GM21528 (cell line): ENCODE results near the gene TRIM37.
"Not testable (repeated sequence)": the region's sequence is repeated elsewhere in the genome, so short reads cannot be mapped to it uniquely, and the experiment has no call there.

Source experiments
- ATAC-seq: cut with Tn5 transposase; IDR thresholded peaks from one replicate; pipeline ENCODE4 v1.9.1; 2021; ENCODE audit warnings: mild to moderate bottlenecking, moderate library complexity; ENCODE audit not compliant: unreplicated experiment, low FRiP score

Gene TRIM37

DNA sequence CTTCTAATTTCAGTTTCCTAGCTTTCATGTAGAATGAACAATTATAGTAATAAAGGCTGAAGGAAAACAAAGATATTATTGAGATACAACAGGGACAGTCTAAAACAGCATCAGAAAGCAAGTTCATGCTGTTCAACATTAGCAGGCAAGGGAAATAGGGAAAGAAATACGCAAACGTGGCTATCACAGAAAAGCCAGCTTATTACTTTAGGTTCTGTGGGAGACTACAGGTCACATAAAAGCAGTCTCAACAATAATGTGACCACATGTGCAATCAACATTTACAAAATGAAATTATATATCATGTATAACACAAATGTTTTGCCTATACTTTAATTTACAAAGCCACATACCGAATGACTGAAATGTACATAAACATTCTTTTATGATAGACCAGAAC lies 4.9 kb upstream of the TRIM37 start:
- no peak for ATAC-seq

DNA sequence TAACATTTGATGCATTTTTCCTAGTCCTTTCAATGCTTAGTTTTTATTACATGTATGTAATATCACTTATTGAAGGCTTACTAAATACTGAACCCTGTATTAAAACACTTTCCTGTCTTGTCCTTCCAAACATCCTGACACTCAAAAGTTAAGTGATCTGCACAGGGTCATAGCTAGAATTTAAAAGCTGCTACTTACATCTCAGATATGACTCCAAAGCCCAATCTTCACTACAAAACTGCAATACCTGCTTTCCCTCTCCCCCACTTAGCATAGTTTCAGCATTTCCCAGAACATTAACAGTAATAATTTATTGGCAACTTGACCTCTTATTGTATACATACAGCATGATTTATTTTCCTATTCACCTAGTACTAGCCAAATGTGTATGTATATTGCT lies 4.3 kb upstream of the TRIM37 start:
- ATAC-seq, result no peak

DNA sequence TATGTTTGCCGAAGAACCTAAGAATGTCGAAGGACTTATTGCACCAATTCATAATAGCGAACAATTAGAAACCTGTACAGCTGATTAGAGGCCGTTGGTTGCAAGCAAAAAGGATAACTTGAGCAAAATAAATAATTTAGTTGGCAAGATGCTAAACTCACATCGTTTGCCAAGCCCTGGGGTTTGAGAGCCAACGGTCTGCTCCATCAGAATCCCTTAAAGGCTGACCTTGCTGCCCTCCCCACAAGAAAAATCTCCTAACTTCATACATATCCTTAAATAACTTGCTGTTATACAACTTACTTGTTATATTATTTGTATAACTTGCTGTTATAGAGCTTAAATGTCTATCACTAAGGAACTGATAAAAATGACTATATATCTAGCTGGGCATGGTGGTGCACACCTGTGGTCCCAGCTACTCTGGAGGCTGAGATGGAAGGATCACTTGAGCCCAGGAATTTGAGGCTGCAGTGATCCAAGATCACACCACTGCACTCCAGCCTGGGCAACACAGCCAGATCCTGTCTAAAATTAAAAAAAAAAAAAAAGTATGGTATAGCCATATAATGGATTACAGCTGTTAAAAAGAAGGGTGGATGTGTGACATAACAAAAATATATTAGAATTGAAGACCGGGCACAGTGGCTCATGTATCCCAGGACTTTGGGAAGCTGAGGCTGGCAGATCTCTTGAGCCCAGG lies 1.9 kb upstream of the TRIM37 start:
- no peak for ATAC-seq

DNA sequence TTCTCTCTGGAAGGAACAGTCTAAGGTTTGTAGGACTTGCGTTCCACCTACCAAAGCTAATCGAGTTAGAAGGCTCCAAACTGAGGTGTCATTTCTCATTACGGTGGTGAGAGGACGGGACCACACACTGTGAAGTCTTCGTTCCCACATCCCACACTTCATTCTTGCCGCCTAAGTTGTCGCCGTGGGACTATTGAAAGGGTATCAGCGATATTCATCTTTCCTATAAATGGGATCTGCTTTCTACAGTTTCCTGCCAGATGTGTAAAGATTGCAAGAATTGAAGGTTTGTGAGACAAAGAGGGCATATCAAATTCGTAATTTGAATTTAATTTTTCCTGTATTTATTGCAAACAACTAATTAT lies 608 bp upstream of the TRIM37 start:
- ATAC-seq, result no peak

DNA sequence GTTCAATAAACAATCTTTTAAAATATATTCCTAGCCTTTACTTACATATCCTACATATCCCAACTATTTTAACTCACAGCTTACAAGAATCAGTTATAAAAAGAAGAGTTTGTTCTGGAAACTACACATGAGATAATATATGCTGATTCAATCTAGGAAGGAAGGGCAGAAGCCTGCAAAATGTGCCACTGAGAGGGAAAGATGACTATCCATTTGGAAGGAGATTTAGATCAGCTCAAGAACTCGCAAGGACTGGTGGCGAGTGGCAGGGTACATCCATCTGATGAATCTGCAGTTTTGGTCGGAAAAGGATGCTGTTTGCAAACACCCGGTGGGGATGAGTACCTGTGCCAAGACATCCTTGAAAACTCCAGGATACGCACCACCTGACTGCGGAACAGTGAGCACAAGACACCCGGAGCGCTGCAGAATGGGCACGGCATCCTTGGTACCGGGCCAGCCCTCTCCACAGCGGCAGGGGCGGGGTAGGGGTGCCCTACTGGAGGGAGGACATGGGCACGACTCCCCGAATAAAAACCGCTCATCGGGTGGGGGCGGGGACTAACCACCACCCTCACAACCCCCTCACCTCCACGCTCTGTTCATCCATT lies 723 bp downstream of the TRIM37 start:
- peak; percentile 31 for ATAC-seq

DNA sequence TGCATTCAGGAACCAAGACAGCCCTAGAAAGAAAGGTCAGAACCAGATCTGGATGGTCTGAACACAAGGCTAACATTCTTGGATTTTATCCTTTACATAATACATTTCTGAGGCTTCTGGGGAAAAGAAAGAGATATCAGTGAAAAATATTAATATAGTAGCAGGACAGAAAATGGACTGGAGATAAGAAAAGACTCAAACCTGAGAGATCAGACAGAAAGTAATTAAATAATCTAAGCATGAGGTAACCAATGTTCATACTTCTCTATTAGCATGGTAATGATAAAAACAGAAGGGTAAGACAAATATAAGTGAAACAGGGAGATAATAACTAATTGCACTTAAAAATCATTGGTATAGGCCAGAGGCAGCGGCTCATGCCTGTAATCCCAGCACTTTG lies 5.5 kb downstream of the TRIM37 start:
- no peak for ATAC-seq

DNA sequence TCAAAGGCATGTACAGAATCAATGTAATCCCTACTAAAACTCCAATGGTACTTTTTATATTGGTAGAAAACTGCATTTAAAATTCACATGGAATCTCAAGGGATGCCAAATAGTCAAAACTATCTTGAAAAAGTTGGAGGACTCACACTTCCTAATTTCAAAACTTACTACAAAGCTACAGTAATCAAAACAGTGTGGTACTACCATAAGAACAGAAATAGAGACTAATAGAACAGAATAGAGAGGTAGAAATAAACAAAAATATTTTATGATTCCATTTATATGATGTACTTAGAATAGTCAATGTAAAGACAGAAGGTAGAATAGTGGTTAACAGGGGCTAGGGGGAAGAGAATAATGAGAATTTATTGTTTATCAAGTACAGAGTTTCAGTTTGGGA lies 8.8 kb downstream of the TRIM37 start:
- no peak for ATAC-seq

DNA sequence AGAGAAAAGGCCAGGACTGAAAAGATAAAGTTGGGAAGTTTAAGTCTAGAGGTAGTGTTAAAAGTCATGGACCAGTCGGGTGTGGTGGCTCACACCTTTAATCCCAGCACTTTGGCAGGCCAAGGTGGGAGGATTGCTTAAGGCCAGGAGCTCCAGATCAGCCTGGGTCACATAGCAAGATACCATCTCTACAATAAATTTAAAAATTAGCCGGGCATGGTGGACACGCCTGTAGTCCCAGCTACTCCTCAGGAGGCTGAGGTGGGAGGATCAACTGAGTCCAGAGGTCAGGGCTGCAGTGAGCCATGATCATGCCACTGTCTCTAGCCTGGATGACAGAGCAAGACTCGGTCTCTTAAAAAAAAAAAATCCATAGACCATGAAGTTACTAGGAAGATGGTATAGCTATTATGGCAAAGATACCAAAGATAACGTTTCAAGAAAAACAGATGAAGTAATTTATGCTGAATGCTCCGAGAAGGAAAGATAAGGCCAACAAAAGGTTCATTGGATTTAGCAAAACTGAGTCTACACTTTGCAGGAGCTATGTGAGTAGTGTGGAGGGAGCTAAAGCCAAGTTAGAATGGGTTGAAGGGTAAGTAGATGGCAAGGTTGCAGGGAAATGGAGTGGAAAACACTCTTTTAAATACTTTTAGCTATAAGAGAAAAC lies 11.7 kb downstream of the TRIM37 start:
- ATAC-seq, result no peak

DNA sequence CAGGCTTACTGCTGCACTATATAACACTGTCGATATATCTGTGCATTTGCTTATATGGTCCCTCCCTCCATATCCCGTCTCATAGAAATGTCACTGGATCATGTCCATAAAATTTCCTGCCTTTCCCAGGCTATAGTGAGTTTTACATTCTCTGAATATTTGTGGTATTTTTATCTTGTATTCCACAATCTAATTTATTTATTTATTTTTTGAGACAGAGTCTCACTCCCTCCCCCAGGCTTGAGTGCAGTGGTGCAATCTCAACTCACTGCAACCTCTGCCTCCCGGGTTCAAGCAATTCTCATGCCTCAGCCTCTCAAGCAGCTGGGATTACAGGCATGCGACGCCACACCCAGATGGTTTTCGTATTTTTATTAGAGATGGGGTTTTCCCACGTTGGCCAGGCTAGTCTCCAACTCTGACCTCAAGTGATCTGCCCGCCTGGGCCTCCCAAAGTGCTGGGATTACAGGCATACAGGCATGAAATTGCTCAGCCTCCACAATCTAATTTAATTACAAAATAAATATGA lies 12.9 kb downstream of the TRIM37 start:
- ATAC-seq, result no peak

DNA sequence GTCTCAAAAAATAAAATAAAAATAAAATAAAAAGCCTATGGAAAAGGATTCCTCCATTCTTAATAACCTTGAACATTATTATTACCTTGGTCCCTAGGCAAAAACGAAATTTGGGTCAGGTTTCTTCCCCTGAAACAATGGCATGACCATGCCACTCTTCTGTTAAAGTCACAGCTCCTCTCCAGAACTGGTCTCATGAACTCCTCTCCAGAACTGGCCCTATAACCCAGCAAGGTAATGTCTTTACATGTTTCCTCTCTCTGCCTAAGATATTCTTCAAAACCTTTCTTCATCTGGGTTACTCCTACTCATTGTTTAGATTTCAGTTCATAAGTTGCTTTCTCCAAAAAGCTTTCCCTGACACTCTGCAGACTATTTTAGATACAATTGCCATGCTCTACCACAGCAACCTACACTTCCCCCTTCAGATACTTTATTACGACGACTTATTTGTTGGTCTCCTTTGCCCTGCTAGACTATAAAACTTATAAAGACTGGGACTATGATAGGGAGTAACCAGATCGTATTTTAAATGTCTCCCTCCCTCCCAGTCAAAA lies 13.5 kb downstream of the TRIM37 start:
- no peak for ATAC-seq

DNA sequence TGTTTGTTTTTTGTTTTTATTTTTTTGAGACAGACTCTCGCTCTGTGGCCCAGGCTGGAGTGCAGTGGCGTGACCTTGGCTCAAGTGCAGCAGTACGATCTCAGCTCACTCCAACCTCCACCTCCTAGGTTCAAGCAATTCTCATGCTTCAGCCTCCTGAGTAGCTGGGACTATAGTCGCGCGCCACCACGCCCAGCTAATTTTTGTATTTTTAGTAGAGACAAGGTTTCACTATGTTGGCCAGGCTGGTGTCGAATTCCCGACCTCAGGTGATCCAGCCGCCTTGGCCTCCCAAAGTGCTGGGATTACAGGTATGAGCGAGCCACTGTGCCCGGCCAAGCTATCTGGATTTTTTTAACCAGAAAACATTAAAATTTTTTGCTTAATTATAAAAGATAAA lies 16.1 kb downstream of the TRIM37 start:
- ATAC-seq, result not testable (repeated sequence)

DNA sequence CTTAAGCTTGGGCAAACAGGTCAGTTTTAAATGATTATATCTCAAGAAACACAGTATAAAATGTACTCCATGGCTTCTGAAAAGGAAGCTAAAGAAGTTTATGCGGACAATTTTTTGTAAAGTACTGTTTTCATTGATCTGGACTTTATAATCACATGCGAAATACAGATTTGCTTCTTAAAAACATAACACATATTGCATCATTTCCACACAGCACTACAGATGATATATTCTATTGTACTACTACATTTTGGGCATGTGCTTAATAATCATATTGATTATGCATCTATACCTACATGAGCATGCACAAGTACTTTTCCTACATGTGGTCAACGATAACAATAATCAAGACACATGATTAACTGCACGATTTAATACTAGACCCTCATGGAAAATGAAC lies 22.5 kb downstream of the TRIM37 start:
- no peak for ATAC-seq

DNA sequence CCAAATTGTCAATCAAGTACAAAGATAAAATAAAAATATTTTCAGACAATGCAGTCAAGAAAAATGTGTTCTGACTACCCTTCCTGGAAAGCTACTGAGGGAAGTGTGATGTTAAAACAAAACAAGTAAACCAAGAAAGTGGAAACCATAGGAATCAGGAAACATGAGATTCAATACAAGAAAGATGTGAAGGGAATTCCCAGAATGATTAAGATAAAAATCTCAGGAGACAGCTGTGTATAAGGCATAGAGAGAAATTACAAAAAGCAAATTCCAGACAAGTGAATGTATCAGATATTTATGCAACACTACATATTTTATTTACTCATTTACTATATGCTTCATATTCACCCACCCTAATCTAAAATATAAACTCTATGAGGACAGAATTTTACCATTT lies 32.2 kb downstream of the TRIM37 start:
- no peak for ATAC-seq

DNA sequence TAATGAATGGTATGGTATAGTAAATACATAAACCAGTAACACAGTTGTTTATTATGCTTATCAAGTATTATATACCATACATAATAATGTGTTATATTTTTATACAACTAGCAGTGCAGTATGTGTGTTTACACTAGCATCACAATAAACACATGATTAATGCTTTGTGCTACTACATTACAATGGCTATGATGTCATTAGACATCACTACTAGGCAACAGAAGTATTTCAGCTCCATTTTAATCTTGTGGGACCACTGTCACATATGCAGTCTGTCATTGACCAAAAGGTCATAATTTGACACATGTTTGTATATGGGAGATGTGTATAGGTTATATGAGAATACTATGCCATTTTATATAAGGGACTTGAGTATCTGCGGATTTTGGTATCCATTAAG lies 32.7 kb downstream of the TRIM37 start:
- no peak for ATAC-seq

DNA sequence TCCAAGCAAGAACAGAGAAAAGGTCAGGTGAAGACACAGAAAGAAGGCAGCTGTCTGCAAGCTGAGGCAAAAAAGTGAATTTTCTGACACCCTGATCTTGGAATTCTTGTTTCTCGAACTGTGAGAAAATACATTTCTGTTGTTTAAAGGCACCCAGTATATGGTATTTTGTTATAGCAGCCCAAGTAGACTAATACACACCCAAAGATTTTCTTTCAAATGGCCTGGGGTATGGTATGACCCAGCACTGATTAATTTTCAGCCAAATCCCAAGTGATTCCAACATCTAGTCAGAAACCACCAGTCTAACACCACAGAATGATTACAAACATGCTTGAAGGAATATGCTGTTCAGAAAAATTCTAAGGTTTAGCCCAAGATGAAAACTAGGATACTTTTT lies 36.8 kb downstream of the TRIM37 start:
- ATAC-seq, result no peak

DNA sequence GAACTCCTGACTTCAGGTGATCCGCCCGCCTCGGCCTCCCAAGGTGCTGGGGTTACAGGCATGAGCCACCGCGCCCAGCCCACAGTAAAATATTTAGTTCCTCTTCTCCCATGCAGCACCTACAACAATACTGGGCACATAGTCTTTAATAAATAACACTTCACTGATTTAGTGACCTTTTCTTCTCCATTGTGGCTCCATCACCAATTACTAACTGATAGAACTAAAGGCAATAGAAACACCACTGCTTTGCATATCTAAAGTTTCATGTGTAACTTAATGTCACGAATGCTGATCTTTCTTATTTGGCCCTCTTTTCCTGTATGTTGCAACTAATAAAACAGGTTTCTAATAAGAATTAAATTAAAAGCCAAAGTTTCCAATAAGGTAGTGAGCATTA lies 38.9 kb downstream of the TRIM37 start:
- no peak for ATAC-seq

DNA sequence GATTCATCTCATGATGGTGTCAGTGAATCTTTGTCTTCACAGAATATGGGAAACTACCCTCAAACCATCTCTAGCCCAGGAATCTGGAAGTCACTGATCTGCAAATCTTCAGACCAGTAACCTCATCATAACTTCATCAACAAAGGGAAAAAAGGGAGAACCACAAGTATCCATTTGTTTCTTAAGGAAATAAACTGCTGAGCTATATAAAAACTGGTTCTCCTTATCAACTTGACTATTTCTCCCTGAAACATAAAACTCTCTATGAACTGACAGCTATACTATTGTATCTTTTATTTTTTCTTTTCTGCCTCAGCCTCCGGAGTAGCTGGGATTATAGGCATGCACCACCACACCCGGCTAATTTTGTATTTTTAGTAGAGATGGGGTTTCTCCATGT lies 39.3 kb downstream of the TRIM37 start:
- ATAC-seq, result no peak

DNA sequence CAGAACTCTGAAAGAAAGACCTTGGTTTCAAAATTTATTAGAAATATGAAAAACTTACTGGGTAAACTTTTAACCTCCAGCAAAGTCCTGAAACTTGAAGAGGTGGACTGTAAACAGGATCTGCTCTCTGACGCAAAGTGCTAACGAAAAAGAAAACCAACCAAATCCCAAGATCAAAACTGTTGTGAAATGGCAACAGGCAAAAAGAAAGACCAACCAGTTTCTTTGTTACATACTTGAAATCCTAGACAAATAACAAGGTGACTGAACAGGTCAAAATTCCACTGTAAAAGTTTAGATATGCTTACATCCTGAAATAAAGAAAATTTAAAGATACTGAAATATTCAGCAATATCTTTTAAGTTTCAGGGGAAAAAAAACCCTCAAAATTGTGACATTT lies 44.2 kb downstream of the TRIM37 start:
- ATAC-seq, result no peak

DNA sequence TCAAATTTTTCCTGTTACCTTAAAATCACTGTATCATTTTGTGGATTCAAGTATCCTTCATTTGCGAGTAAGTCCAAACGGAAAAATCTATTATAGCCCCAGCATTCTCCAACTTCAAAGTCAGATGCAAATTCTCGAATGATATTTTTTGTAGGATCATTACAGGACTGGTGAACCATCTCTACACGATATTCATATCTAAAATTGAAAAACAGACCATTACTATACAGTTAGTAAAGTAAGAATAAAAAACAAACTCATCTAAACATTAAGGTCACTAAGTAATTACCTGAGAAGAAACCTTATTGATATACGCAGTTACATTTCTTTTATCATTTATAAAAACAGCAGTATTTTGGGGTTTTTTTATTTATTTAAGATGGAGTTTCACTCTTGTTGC lies 49.8 kb downstream of the TRIM37 start:
- no peak for ATAC-seq

DNA sequence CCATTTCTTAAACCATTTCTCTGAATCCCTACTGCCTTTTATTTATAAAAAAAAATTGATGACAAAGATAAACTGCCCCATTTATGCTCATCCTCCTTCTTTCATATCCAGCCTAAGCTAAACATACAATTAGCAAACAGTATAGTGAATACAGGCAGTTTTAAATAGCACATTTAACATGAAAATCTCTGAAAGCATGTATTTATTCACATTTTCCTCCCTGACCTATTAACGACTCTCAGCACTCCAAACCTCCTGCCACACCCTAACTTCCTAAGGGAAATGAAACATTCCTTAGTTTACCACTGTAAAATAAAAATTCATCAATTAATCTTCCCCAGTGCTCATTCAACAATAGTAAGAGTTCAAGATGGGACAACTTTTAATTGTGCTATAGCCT lies 56.9 kb downstream of the TRIM37 start:
- no peak for ATAC-seq

DNA sequence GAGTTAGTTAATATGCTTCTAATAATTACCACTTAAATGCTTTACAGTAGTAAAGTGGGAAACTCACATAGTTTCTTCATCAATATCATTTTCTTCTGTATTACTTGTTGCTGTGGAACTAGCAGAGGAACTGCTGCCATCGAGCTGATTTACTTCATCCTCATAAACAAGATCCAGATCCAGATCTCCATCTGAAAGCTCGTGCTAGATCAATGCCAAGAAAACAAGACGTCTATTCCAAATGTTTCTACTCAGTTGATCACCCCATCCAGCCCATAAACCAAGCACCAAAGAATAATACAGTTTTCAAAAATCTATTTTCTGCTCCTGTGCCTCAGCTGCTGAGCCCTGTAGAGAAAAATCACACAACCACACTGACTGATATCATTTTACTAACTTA lies 59.1 kb downstream of the TRIM37 start:
- no peak for ATAC-seq

DNA sequence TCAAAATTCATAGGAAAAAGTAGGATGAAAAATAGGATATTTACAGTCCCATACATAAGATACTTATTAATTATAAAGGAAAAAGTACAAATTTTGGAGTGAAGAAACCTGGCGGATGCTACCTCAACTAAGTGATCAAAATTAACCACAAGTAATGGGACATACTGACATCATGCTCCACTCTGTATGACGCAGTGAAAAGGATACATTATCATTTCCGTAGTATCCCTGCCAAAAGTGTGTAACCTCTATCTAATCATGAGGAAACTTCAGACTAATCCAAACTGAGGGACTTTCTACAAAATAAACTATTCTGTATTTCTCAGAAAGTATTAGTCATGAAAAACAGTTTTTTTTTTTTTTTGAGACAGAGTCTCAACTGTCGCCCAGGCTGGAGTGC lies 60.5 kb downstream of the TRIM37 start:
- ATAC-seq, result no peak
